ENCODE measurements around the gene ACSM2A.
"Not testable (repeated sequence)": the region's sequence is repeated elsewhere in the genome, so short reads cannot be mapped to it uniquely, and the experiment has no call there.

DNA sequence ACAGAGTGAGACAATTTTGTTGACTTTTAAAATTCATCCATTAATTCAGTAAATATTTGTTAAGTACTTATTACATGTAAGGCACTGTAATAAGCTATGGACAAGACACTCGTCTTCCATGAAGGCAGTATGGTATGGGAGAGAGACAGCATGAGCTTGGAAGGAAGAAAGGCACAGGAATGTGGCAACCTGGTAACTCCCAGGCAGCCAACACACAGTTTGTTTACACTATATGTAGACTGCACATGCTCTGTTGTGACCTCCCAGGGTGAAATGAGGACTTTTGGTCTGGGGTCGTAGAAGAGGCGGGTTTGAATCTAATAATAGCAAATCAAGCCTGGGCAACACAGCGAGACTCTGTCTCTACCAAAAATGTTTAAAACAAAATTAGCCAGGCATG lies 9.0 kb downstream of the ACSM2A start:
- not testable (repeated sequence) for TF ChIP-seq CTCF (IDR thresholded peaks at IDR 0.05; ENCODE audit: low read depth, low read length, missing input control); REST (IDR thresholded peaks at IDR 0.05); YY1 (IDR thresholded peaks at IDR 0.05); RAD21 (IDR thresholded peaks at IDR 0.05); RXRA (IDR thresholded peaks at IDR 0.05); FOXA2 (IDR thresholded peaks at IDR 0.05); FOXA1 (IDR thresholded peaks at IDR 0.05); EGR1 (IDR thresholded peaks at IDR 0.05; ENCODE audit: low read depth in 2 of 2); ATF3 (IDR thresholded peaks at IDR 0.05); TAF1 (conservative IDR thresholded peaks at IDR 0.05)

All from liver (tissue), 3 donors.